Common myeloid progenitor, CD34-positive (primary cell): ENCODE data around the gene GBX1.

Source experiments
- CTCF ChIA-PET: fragments of 350-600 bp; sonication (Branson Sonifier 250); formaldehyde crosslinking; loops from one replicate; lab custom pipeline; 2021; ENCODE audit warnings: antibody characterized with exemption; lab: Charles Lee
- POLR2A ChIA-PET: fragments of 350-600 bp; sonication (Branson Sonifier 250); formaldehyde crosslinking; loops from one replicate; lab custom pipeline; 2021; ENCODE audit warnings: antibody characterized with exemption; lab: Charles Lee
- DNase-seq, 3 donors: peaks; one replicate each; pipeline versions ENCODE4 v3.0.0 to v3.0.0-alpha.2; 2013
- H3K27ac ChIP-seq, 2 experiments: 1 replicate in 1 of 2; 2 replicates in 1 of 2; pipeline ENCODE4 v1.7.0; 2013; ENCODE audit warnings: inconsistent platforms in 2 of 2, low read length in 2 of 2, mild to moderate bottlenecking in 2 of 2, low read depth in 1 of 2, moderate library complexity in 1 of 2; ENCODE audit not compliant: severe bottlenecking in 2 of 2, insufficient read depth in 1 of 2, poor library complexity in 1 of 2
- H3K27me3 ChIP-seq, 5 experiments: replicated peaks in 2 of 5; 1 replicate in 3 of 5; 2 replicates in 2 of 5; pipeline versions ENCODE4 v1.6.1 to v1.7.0; 2013; ENCODE audit warnings: low read length in 4 of 5, mild to moderate bottlenecking in 2 of 5, moderate library complexity in 2 of 5, inconsistent platforms in 1 of 5; ENCODE audit not compliant: insufficient read depth in 5 of 5, control insufficient read depth in 4 of 5
- H3K36me3 ChIP-seq, 4 experiments: 1 replicate in 2 of 4; 2 replicates in 2 of 4; pipeline versions ENCODE4 v1.6.1 to v1.7.0; 2013; ENCODE audit warnings: low read length in 3 of 4, control low read depth in 1 of 4, mild to moderate bottlenecking in 1 of 4; ENCODE audit not compliant: control insufficient read depth in 4 of 4, insufficient read depth in 4 of 4
- H3K4me1 ChIP-seq, 4 experiments: 1 replicate in 3 of 4; 2 replicates in 1 of 4; pipeline versions ENCODE4 v1.6.1 to v1.7.1; 2013; ENCODE audit warnings: low read length in 3 of 4, mild to moderate bottlenecking in 3 of 4, control low read depth in 1 of 4, inconsistent platforms in 1 of 4, moderate library complexity in 1 of 4; ENCODE audit not compliant: control insufficient read depth in 4 of 4, insufficient read depth in 4 of 4; ENCODE audit errors: control extremely low read depth in 1 of 4
- H3K4me3 ChIP-seq, 7 experiments: 1 replicate in 4 of 7; 2 replicates in 3 of 7; pipeline versions ENCODE4 v1.5.1 to v1.7.0; 2013; ENCODE audit warnings: mild to moderate bottlenecking in 7 of 7, low read length in 6 of 7, moderate library complexity in 6 of 7, inconsistent platforms in 2 of 7, low read depth in 2 of 7, control low read depth in 1 of 7; ENCODE audit not compliant: insufficient read depth in 4 of 7, control insufficient read depth in 1 of 7; ENCODE audit errors: extremely low read depth in 1 of 7
- H3K9me3 ChIP-seq, 5 experiments: 1 replicate in 4 of 5; 2 replicates in 1 of 5; pipeline versions ENCODE4 v1.6.1 to v1.7.1; 2013; ENCODE audit warnings: low read length in 4 of 5, mild to moderate bottlenecking in 2 of 5, inconsistent platforms in 1 of 5, low read depth in 1 of 5, moderate library complexity in 1 of 5; ENCODE audit not compliant: control insufficient read depth in 4 of 5, insufficient read depth in 2 of 5; ENCODE audit errors: control extremely low read depth in 1 of 5
- WGBS: methylation state at CpG from one replicate; pipeline ENCODE4 v1.1.5; 2013; ENCODE audit not compliant: insufficient coverage; 5-methylcytosine and 5-hydroxymethylcytosine counted together

The GBX1 gene

DNA sequence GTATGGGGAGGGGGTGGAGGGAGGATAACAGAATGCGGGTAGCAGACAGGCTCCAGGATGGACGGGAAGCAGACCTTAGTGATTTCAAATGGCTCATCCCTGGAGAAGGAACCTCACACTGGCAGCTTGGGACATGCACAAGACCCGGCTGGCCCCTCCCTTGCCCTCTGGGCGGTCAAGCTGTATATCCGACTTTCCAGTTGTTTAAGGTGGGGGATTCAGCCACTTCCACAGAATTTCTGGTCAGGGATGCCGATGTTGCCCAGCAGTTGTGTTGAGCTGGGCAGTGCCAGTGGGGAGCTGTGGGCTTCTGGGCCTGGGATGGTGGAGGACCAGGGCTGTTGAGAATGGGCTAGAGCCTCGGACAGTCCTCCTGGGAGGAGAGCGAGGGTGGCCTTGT is 38.8 kb downstream of the GBX1 start:
- H3K36me3 ChIP-seq, result peaks cover 0 to 66% (median 40%) of the 10 kb centered on the region in 4 experiments
- no peaks in the 10 kb centered on the region for H3K27me3 ChIP-seq
- CTCF ChIA-PET, result interaction anchor here (1.4 to 2.0 kb wide), 3 partner anchors 10 to 18 kb away, joined by 3 to 5 read pairs (median 3); no protein-coding TSS in a partner anchor
- no peaks in the 10 kb centered on the region for H3K4me1 ChIP-seq
- DNase-seq, result no peak
- H3K27ac ChIP-seq, result no peak overlapping the region
- POLR2A ChIA-PET, result interaction anchor here (1.3 kb wide), 1 partner anchor 128 kb away, joined by 4 read pairs; no protein-coding TSS in a partner anchor
- no peaks in the 10 kb centered on the region for H3K9me3 ChIP-seq
- no peak overlapping the region for H3K4me3 ChIP-seq
- 97% methylated on average over 6 of the region's 8 CpGs for WGBS

DNA sequence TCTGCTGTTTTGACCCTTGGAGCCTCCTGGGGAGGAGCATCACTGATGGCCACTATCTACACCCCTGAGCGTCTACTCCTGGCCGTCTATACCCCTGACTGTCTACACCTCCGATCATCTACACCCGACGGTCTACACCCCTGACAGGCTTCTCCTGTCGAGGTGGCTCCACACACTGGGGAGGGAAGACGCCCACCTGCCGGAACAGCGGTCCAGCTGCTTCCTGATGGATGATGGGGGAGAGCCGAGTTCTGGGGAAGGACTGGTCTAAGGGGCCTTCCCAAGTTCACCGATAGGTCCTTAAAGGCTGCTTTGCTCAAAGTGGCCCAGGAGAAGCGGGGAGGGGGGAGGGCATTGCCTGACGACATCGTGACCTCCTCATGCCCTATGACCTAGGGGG is 39.4 kb downstream of the GBX1 start:
- no peaks in the 10 kb centered on the region for H3K27me3 ChIP-seq
- H3K4me1 ChIP-seq, result no peaks in the 10 kb centered on the region
- WGBS, result 81% methylated on average over 12 of the region's 14 CpGs
- peaks cover 0 to 72% (median 42%) of the 10 kb centered on the region in 4 experiments for H3K36me3 ChIP-seq
- CTCF ChIA-PET, result interaction anchor here (0.9 to 2.0 kb wide), 3 partner anchors 9 to 116 kb away, joined by 3 to 5 read pairs (median 4); no protein-coding TSS in a partner anchor
- H3K4me3 ChIP-seq, result no peak overlapping the region
- H3K9me3 ChIP-seq, result no peaks in the 10 kb centered on the region
- no peak for DNase-seq
- POLR2A ChIA-PET, result interaction anchor here (1.3 kb wide), 1 partner anchor 128 kb away, joined by 4 read pairs; no protein-coding TSS in a partner anchor
- H3K27ac ChIP-seq, result no peak overlapping the region

DNA sequence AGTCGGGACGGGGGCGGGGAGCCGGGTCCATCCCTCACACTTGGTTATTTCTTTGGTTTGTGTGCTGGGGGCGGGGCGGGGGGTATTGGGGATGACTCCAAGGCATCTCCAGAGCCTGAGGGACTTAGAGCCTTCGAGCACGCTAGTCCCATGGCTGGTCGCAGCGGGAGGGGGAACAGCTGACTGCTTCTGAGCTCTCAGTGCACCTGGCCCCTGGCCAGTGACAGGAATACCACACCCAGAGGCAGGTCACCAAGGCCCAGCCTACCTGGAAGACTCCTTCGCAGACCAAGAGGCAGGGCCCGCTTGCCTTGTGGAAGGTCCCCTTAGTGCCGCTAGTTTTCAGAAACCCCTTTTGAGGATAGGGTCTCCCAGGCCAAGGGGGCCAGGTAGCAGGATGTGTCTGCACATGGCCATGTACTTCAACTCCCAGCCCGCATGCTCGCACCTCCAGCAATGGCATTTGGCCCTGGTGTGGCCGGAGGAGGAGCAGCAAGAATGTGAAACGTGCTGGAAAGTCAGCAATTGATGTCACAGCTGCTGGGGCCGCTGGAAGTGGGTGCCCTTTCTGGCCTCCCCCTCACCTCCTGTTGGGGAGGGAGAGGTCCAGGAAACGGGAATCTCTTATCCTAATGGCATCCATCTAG is 40.9 kb downstream of the GBX1 start:
- 96% methylated on average over 14 of the region's 19 CpGs for WGBS

DNA sequence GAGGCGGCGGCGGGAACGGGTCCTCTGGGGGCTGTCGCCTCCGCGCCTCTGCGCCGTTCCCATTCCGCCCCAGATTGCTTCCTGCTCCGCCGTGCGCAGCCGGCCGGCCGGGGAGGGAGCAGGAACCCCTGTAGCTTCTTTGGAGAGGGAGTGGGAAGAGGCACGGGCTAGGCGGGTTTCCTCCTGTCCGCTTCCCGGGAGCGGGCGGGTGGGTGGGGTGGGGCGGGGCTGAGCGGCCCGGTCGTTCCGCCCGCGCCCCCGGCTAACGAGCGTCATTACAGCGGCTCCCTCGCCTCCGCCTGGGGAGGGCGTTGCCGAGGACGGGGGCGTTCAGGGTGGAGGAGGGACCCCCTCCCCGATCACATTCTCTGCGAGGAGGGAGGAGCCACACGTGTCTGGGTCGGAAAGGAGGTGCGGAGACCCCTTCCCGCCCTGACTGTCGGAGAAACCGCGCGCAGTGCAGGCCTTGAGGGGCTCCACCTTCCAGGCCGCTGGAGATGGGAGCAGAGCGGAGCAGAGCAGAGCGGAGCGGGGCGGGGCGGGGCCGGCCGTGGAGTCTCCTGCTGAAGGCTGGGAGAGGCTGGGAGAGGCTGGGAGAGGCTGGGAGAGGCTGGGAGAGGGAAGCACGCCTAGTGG is 41.5 kb downstream of the GBX1 start:
- Histone ChIP-seq H3K27me3 (no peaks in the 10 kb centered on the region), H3K4me1 (no peaks in the 10 kb centered on the region), H3K9me3 (no peaks in the 10 kb centered on the region), H3K36me3 (peaks cover 0 to 77% (median 39%) of the 10 kb centered on the region in 4 experiments), H3K27ac (no peak overlapping the region), H3K4me3 (no peak overlapping the region)
- no peak for DNase-seq
- CTCF ChIA-PET, result interaction anchor here (1.4 to 1.5 kb wide), 3 partner anchors 12 to 49 kb away, joined by 3 to 4 read pairs (median 3); no protein-coding TSS in a partner anchor
- POLR2A ChIA-PET, result no interaction called here
- WGBS, result 87% methylated on average over 44 of the region's 58 CpGs

More for the DNA sequence above, 40.9 kb downstream of the GBX1 start:
- CTCF ChIA-PET, result interaction anchor here (1.5 kb wide), 1 partner anchor 39 kb away, joined by 3 read pairs; no protein-coding TSS in a partner anchor
- no peaks in the 10 kb centered on the region for H3K9me3 ChIP-seq
- no peaks in the 10 kb centered on the region for H3K27me3 ChIP-seq
- H3K36me3 ChIP-seq, result peaks cover 0 to 74% (median 39%) of the 10 kb centered on the region in 4 experiments
- no peak overlapping the region for H3K27ac ChIP-seq
- no peak for DNase-seq
- no peak overlapping the region for H3K4me3 ChIP-seq
- POLR2A ChIA-PET, result no interaction called here
- no peaks in the 10 kb centered on the region for H3K4me1 ChIP-seq

DNA sequence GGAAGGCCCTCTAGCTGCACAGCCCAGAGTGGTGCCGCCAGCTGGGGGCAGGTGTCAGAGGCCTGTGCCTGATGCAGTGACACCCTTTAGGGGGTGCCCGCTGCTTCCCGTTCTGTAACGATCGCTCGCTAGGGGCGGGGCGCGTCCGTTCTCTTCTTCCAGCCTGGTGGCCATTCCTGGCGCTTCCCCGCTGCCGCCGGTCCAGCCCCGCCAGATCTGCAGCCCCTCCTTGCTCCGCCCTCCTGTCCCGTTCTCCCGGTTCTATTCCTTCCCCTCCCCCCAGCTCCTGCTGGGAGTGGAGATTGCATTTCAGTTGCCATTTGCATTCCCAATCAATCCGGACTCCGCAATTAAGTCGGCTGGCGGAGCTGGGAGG is 42.0 kb downstream of the GBX1 start:
- 83% methylated on average over 17 of the region's 22 CpGs for WGBS
- peaks cover 0 to 77% (median 39%) of the 10 kb centered on the region in 4 experiments for H3K36me3 ChIP-seq

DNA sequence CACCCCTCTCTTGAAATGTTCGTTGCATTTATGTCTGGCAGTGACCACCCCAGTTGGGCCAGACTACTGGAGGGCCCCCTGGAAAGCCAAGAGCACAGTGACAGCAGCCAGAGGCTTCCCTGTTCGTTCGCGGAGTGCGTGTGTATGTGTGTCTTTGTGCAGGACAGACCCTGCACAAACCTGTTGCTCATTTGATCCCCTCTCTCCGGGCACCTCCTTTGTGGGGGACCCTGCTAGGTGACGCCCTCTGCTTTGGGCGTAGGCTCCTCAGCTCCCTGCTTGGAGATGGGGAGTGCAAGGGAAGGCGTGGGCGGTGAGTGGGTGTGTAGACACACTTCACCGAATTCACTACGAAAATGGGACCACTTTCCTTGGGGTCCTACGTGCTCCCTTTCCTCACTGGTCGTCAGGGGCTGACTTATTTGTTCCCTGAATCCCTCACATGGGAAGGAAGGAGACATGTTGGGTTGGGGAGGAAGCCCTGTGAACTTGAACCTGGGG is 42.5 kb downstream of the GBX1 start:
- Histone ChIP-seq H3K36me3 (peaks cover 0 to 77% (median 42%) of the 10 kb centered on the region in 4 experiments), H3K4me3 (no peak overlapping the region), H3K9me3 (no peaks in the 10 kb centered on the region), H3K4me1 (no peaks in the 10 kb centered on the region), H3K27ac (no peak overlapping the region), H3K27me3 (no peaks in the 10 kb centered on the region)
- ChIA-PET CTCF (interaction anchor here (1.1 to 2.7 kb wide), 16 partner anchors 10 to 217 kb away, joined by 3 to 15 read pairs (median 4); partner anchors contain the start of gene NUB1), POLR2A (no interaction called here)
- DNase-seq, result no peak
- WGBS, result 97% methylated on average over 13 of the region's 14 CpGs

More for the DNA sequence above, 42.0 kb downstream of the GBX1 start:
- Histone ChIP-seq H3K4me3 (no peak overlapping the region), H3K27ac (no peak overlapping the region), H3K9me3 (no peaks in the 10 kb centered on the region), H3K4me1 (no peaks in the 10 kb centered on the region), H3K27me3 (no peaks in the 10 kb centered on the region)
- DNase-seq, result no peak
- POLR2A ChIA-PET, result no interaction called here
- CTCF ChIA-PET, result interaction anchor here (1.3 to 2.7 kb wide), 5 partner anchors 13 to 125 kb away, joined by 3 to 15 read pairs (median 3); no protein-coding TSS in a partner anchor
